Limb (tissue), 2 donors: ENCODE results near the gene AFMID.
"Not testable (repeated sequence)": the region's sequence is repeated elsewhere in the genome, so short reads cannot be mapped to it uniquely, and the experiment has no call there.

Experiments
- DNase-seq, 2 donors: peaks; one replicate each; pipeline ENCODE4 v3.0.0-alpha.2; 2016; ENCODE audit errors: extremely low spot score in 2 of 2

Gene AFMID

DNA sequence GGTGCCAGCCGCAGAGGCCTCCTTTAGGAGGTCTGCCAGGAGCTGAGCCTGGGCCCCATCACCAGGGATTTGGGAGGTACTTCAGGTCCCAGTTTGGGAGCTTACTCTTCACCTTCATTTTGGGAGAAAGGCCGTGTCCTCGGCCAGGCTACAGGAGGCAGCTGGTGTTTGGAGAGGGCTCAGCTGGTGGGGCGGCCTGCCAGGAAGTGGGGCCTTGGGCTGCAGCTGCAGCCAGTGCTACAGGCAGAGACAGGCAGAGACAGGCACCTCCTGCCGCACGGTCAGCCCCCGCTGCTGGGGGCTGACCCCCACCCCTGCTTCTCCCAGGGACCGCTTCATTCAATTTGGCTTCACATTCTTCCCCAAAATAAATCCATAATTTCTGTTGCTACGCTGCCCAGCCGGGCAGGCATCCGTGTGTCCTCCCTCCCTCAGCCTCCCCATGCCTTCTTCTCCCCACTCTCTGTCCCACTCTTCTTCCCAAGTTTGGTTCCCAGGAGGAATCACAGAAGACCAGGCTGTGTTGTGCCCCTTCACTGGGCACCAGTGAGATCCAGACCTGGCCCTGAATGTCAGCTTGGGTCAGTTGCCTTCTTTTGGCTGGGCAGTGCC is 50.3 kb downstream of the AFMID start:
- peak; percentile 38 to 68 for DNase-seq

GRCh38 chr17:78238823-78239488 is 51.8 kb downstream of the AFMID start:
- DNase-seq: no peak

DNA sequence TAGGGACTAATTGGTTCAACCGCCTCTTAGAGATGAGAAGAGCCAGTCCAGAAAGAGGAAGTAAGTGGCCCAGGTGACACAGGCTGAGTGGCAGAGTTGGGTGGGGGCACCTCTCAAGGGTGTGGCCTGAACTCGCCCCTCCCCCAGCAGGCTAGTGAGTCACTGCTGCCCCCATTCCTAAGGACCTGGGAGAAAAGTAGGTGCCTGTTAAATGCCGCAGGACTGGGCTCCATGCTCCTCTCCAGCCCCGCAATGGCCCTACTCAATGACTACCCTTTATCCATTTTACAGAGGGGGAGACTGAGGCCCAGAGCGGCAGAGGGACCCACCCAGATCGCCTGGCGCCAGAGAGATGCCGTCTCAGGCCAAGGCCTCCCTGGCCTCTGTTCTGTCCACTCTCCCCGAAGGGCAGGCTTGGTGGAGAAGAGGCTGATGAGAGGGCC is 52.3 kb downstream of the AFMID start:
- DNase-seq: no peak

- no peak for DNase-seq
Measured at GRCh38 chr17:78240012-78240655, 53.0 kb downstream of the AFMID start.

GRCh38 chr17:78240839-78241238 is 53.7 kb downstream of the AFMID start:
- no peak for DNase-seq

DNA sequence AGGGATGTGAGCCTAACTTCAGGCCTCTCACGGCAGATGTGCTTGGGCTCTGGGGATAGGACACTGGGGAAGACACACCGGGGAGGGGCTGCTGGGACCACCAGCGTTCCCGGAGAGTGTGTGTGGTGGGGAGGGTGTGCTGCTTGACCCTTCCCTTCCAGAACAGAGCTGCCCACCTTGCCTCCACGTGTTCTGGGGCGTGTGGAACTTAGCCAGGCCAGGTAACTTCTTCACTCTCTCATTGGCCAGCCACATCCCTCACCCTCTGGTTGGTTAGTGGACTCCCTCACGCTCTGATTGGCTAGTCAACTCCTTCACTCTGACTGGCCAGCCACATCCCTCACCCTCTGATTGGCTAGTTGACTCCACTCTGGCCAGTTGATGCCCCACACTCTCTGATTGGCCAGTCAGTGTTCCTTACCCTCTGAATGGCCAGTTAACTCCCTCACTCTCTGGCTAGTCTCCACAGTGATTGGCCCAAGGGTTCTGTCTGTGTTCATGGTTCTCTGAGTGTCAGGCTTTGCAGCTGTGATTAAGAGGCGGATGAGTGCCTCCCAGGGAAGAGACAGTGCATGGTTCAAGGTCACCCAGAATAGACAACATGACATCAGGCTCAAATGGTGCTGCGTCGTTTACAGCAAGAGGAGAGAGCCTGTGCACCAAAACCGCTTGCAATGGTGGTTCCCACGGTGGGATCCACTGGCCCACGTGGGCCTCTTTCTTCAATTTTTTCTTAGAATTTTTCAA is 54.3 kb downstream of the AFMID start:
- DNase-seq: no peak

GRCh38 chr17:78242024-78242742 is 55.0 kb downstream of the AFMID start:
- DNase-seq: no peak

DNA sequence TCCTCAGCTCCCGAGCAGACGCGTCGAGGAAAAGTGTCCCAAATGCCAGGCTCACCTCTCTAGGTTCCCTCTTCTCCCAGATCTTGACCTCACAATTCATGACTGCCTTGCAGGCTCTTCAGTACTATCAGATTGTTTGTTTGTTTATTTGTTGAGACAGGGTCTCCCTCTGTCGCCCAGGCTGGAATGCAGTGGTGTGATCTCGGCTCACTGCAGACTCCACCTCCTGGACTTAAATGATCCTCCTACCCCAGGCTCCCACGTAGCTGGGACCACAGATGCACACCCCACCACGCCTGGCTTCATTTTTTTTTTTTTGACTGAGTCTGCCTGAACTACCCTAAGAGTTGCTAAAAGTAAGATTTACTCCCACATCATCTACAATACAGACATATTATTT is 60.1 kb downstream of the AFMID start:
- DNase-seq: no peak

GRCh38 chr17:78248051-78248914 is 61.1 kb downstream of the AFMID start:
- DNase-seq: no peak

DNA sequence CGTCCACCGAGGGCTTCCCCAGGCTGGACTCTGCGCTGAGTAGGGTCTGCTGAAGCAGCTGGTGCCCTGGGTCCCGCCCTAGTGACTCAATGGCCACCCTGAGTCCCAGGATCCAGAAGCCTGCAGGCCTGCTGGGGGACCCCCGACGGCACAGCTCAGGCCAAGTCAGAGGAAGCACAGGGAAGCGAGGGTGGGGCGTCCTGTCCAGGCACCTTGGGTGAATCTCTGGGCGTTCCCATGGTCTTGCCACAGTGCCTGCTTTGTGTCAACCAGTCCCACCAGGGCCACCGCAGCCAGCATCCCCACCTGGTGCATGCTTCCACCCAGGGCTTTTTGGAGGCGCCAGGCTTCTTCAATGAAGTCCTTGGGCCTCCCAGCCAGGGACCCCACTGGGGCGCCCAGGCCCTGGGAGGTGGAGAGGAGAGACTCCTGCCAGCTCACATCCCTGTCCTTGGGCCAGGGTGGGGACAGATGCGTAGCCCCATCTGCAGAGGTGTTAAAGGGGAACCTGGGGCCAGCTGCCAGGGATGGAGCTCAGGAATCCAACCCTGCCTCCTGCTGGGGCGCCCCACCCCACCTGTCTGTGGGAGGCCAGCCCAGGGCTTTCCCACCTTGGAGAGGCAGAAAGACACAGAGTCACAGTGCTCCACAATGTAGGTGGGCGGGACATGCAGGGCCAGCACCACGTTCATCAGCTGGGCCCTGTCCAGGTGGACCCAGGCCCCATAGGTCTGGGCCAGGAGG is 62.1 kb downstream of the AFMID start:
- DNase-seq: no peak

DNA sequence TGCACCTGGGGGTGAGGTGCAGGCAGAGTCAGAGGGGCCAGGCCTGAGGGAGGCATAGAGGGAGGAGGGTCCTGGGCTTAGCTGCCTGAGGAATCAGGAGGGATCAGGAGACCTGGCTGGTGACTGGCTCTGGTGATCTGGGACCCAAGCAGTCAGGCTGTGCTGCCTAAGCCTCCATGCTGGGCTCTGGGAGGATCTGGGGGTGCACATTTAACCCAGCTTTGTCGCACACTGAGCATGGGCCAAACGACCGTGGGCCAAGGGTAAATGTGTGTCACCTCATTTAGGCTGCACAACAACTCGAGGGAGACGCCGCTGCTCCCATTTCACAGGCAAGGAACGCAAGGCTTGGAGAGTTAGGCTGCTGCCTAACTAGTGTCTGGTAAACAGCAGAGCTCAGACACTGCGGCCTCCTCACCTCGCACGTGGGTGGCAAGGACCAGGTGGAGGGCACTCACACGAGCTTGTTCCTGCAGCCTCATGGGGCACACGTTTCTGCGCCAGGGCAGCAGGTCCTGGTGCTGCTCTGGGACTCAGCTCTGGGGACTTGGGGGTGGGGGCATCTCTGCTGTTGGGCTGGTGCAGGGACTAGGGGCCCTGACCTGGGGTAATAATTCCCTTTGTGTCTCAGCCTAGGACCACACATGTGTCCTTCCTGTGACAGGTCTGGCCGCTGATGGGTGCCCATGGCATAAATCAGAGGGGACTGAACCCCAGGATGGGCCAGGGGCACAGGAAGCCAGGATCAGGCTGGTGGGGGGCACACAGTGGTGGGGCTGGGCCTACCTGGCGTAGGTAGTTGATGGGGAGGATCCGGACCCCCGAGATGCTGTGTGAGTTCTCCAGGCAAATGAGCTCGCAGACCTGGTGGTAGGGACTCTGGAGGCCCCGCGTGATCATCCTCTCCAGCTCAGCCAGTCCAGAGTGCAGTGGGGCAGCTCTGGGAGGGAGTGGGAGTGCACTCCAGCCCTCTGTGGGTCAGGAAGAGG is 63.0 kb downstream of the AFMID start:
- no peak for DNase-seq

DNA sequence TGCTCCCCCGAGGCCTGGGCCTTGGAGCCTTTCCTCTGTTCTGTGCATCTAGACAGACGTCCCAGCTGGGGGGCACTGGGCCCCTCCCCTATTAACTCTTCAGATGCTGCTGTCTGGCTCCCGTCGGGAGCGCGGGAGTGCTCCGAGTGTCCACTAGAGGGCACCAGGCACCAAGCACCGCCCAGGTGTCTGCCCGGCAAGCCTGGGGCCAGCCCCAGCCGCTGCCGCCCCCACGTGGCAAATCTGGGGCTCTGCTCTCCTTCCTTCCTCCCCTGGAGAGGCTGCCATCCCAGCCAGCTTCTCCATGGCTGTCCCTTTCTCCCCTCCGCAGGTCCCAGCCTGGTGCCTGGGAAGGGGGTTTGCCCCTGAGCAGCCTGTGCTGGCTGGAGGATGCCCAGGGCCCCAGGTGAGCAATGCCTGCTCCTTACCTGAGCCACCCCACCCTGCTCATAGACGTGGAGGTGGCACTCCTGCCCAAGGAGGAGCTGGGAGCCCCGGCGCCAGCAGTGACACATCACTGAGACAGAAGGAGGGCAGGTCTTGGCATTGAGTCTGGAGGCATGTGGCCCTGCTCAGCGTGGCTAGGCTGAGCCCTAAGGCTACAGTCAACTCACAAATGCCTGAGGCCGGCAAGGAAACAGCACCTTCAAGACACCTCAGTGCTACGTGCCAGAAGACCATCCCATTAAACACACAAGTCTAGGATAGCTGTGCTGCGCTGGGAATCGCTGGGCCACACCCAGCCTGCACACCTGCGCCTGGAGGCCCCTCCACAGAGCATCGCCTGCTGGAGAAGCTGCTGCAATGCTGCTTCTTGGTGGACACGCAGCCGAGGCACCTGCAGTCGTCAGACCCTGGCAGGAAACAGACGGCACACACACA is 64.0 kb downstream of the AFMID start:
- DNase-seq: peak; percentile 80 to 92

DNA sequence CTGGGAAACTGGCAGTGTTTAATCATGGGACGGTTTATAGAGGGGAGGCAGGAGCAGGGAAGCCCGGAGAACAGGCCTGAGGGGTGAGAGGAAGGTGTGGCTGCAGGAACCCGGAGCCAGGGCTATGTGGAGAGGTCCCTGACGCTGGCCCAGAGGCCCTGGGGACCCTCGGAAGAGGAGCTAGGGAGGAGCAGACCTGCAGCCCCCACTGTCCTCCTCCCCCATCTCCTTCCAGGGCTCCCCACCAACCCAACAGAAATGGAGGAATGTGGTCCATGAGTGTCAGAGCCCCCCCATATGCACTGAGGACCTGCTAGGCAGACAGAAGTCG is 64.6 kb downstream of the AFMID start:
- no peak for DNase-seq

GRCh38 chr17:78252111-78252634 is 65.0 kb downstream of the AFMID start:
- peak in 1 of 2 donors; percentile 32 for DNase-seq

DNA sequence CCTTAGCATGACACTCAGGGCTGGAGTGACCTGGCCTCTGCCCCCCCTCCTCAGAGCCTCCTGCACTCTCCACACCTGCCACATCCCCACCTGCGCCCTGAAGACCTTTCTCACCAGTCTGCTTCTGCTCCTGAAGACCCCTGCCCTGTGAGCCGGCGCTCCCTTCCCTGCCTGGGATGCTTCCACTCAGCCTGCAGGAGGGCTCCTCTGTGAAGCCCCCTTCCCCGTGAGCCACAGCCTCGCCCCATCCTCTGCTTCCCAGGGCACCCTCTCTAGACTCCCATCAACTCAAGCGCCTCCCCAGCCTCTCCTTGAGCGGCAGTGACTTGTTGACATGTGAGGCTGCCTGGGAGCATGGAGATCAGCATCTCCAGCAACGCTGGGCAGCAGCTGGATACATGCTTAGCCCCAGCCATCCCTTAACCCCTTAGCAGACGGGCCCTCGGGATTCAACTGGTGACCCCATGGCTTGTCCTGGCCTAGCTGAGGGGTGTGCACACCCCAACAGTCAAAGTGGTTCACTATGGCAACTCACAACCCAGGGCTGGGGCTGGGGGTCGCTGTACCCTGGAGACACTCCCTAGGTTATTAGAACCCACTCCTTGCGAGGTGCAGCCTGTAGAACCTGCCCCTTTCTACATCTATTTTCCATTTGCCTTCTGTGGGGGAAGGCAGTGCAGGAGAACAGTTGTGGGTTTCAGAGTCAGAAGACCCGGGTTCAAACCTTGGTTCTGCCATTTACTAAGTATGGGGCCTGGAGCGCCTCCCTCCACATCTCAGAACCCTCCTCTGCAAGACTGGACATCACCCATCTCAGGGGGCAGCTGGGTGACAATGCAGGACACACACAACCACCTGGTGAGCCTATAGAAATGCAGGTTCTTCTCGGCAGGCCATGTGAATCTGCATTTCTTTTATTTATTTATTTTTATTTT is 65.8 kb downstream of the AFMID start:
- peak in 1 of 2 donors; percentile 31 for DNase-seq

- DNase-seq: not testable (repeated sequence)
Measured at GRCh38 chr17:78253636-78253945, 66.4 kb downstream of the AFMID start.
